ENCODE results near the gene MYCBP. TPM values are rescaled to one million over a fixed set of nuclear protein-coding genes. Genes with fewer than 3 reads are reported as not detected.

The MYCBP gene
- total RNA-seq, 1 experiment from 2014 or later, result 51.9 TPM

- Histone ChIP-seq H4K20me1 (ENCODE audit: insufficient read depth) (no peaks in the 10 kb centered on the region; the same call in 1 of the 2 replicates), H3K4me2 (no peak overlapping the region), H3K9me3 (ENCODE audit: insufficient read depth, low read depth) (no peaks in the 10 kb centered on the region), H3K4me3 (no peak overlapping the region), H3K27me3 (ENCODE audit: insufficient read depth, low read depth) (peaks cover 96% of the 10 kb centered on the region), H3F3A (ENCODE audit: insufficient read depth, low read depth) (no peaks in the 10 kb centered on the region), H3K79me2 (ENCODE audit: low read depth) (no peaks in the 10 kb centered on the region), H3K4me1 (replicated peaks; ENCODE audit: insufficient read depth) (no peaks in the 10 kb centered on the region), H3K36me3 (ENCODE audit: low read depth) (no peaks in the 10 kb centered on the region), H3K9me2 (ENCODE audit: insufficient read depth) (no peaks in the 10 kb centered on the region), H2AFZ (no peak overlapping the region), H3K27ac (no peak overlapping the region)
- TF ChIP-seq, protein P1, sequence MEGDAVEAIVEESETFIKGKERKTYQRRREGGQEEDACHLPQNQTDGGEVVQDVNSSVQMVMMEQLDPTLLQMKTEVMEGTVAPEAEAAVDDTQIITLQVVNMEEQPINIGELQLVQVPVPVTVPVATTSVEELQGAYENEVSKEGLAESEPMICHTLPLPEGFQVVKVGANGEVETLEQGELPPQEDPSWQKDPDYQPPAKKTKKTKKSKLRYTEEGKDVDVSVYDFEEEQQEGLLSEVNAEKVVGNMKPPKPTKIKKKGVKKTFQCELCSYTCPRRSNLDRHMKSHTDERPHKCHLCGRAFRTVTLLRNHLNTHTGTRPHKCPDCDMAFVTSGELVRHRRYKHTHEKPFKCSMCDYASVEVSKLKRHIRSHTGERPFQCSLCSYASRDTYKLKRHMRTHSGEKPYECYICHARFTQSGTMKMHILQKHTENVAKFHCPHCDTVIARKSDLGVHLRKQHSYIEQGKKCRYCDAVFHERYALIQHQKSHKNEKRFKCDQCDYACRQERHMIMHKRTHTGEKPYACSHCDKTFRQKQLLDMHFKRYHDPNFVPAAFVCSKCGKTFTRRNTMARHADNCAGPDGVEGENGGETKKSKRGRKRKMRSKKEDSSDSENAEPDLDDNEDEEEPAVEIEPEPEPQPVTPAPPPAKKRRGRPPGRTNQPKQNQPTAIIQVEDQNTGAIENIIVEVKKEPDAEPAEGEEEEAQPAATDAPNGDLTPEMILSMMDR (conservative IDR thresholded peaks at IDR 0.05), result peak; percentile 56
- no peak for TF ChIP-seq EZH2 (IDR thresholded peaks at IDR 0.05; ENCODE audit: low read depth)
- BruUV-seq (replicated peaks), result no TSS peak
- DNase-seq, result peak in 1 of 2 experiments; percentile 27
- POLR2A ChIA-PET (ENCODE audit: unreplicated experiment), result no interaction called here
- CTCF ChIA-PET, result interaction anchor here (0.7 kb wide), 1 partner anchor 409 kb away, joined by 3 read pairs; no protein-coding TSS in a partner anchor
- intact Hi-C loops (cut with micrococcal nuclease; ENCODE audit: unreplicated experiment), result loop anchor here (5.0 kb wide), 1 partner anchor 791 kb away; no protein-coding TSS in a partner anchor
These were observed 54.8 kb downstream of the MYCBP start for GRCh38 chr1:38818175-38818976.

GRCh38 chr1:38817267-38818174 is 55.6 kb downstream of the MYCBP start:
- TF ChIP-seq, protein P1 (conservative IDR thresholded peaks at IDR 0.05), result no peak
- no peak for TF ChIP-seq EZH2 (IDR thresholded peaks at IDR 0.05; ENCODE audit: low read depth)
- H3K9me3 ChIP-seq (ENCODE audit: insufficient read depth, low read depth), result no peaks in the 10 kb centered on the region
- ChIA-PET POLR2A (ENCODE audit: unreplicated experiment) (no interaction called here), CTCF (no interaction called here)
- H3K27me3 ChIP-seq (ENCODE audit: insufficient read depth, low read depth), result peaks cover 96% of the 10 kb centered on the region
- no peak for DNase-seq
- H3K27ac ChIP-seq, result no peak overlapping the region
- no TSS peak for BruUV-seq (replicated peaks)
- H3K4me1 ChIP-seq (replicated peaks; ENCODE audit: insufficient read depth), result no peaks in the 10 kb centered on the region
- no peaks in the 10 kb centered on the region for H3K36me3 ChIP-seq (ENCODE audit: low read depth)
- no peaks in the 10 kb centered on the region; the same call in 1 of the 2 replicates for H4K20me1 ChIP-seq (ENCODE audit: insufficient read depth)
- H3F3A ChIP-seq (ENCODE audit: insufficient read depth, low read depth), result no peaks in the 10 kb centered on the region
- intact Hi-C loops (cut with micrococcal nuclease; ENCODE audit: unreplicated experiment), result loop anchor here (5.0 kb wide), 1 partner anchor 790 kb away; no protein-coding TSS in a partner anchor
- H3K4me3 ChIP-seq, result no peak overlapping the region
- no peak overlapping the region for H3K4me2 ChIP-seq
- H3K79me2 ChIP-seq (ENCODE audit: low read depth), result no peaks in the 10 kb centered on the region
- H2AFZ ChIP-seq, result no peak overlapping the region
- H3K9me2 ChIP-seq (ENCODE audit: insufficient read depth), result no peaks in the 10 kb centered on the region

DNA sequence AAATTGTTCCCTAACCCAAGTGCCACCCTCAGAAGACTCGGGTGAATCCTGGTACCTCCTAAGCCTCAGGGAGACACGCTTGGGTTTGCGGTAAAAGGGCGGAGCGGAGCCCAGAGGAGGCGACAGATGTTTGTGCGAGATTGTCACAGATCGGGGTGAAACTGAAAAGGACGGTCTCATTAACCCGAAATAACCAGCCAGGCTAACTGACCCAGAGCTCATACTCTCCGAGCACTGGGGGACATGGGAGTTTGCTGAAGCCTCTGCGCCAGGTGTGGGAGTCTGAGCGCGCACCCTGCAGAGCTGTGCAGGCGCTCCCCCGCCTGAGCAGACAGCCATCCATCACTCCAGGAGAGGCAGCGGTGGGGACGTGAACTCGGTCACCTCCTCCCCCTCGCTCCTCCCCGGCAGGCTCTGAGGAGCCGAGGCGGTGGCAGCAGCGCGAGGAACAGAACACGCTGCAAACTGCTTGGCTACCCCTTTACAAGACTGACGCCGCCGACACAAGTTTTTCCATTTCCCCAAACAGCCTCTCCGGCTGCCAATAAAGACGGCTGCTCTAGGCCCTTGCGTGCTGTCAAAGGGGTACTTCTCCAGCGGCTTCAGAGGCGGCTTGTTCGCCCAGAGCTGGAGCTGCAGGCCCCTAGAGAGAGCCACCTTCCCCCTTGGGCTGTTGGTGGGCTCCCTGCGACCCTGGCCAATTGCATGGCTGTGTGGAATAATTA is 57.1 kb downstream of the MYCBP start:
- Histone ChIP-seq H3K79me2 (ENCODE audit: low read depth) (no peaks in the 10 kb centered on the region), H3K9me2 (ENCODE audit: insufficient read depth) (no peaks in the 10 kb centered on the region), H3K27ac (no peak overlapping the region), H4K20me1 (ENCODE audit: insufficient read depth) (no peaks in the 10 kb centered on the region; the same call in 1 of the 2 replicates), H3F3A (ENCODE audit: insufficient read depth, low read depth) (no peaks in the 10 kb centered on the region), H3K36me3 (ENCODE audit: low read depth) (no peaks in the 10 kb centered on the region), H3K9me3 (ENCODE audit: insufficient read depth, low read depth) (no peaks in the 10 kb centered on the region), H3K4me3 (no peak overlapping the region), H2AFZ (no peak overlapping the region), H3K27me3 (ENCODE audit: insufficient read depth, low read depth) (peaks cover 98% of the 10 kb centered on the region), H3K4me2 (no peak overlapping the region), H3K4me1 (replicated peaks; ENCODE audit: insufficient read depth) (no peaks in the 10 kb centered on the region)
- BruUV-seq (replicated peaks), result no TSS peak
- intact Hi-C loops (cut with micrococcal nuclease; ENCODE audit: unreplicated experiment), result loop anchor here (5.0 kb wide), 1 partner anchor 789 kb away; no protein-coding TSS in a partner anchor
- CTCF ChIA-PET, result no interaction called here
- no peak for TF ChIP-seq EZH2 (IDR thresholded peaks at IDR 0.05; ENCODE audit: low read depth)
- TF ChIP-seq, protein P1 (conservative IDR thresholded peaks at IDR 0.05), result no peak
- no peak for DNase-seq
- POLR2A ChIA-PET (ENCODE audit: unreplicated experiment), result no interaction called here
